Hematopoietic multipotent progenitor cell treated with erythropoietin and hydrocortisone succinate and interleukin-3 and kit ligand, for 6 days (in vitro differentiated cells): ENCODE results near the gene PLSCR4.
"Not testable (repeated sequence)": the region's sequence is repeated elsewhere in the genome, so short reads cannot be mapped to it uniquely, and the experiment has no call there.

Source experiments
- DNase-seq: peaks from one replicate; pipeline ENCODE4 v3.0.0-alpha.2; 2015

PLSCR4 gene

GRCh38 chr3:146246526-146246925 lies 4.4 kb downstream of the PLSCR4 start:
- no peak for DNase-seq

GRCh38 chr3:146243559-146243958 lies 7.3 kb downstream of the PLSCR4 start:
- no peak for DNase-seq

GRCh38 chr3:146241523-146242240 lies 9.2 kb downstream of the PLSCR4 start:
- DNase-seq: no peak

- DNase-seq: no peak
These were observed 17.4 kb downstream of the PLSCR4 start for GRCh38 chr3:146233487-146233886.

- DNase-seq: no peak
These were observed 23.4 kb downstream of the PLSCR4 start for GRCh38 chr3:146227486-146227885.

GRCh38 chr3:146226881-146227280 lies 24.0 kb downstream of the PLSCR4 start:
- DNase-seq: no peak

GRCh38 chr3:146225458-146225857 lies 25.4 kb downstream of the PLSCR4 start:
- DNase-seq: not testable (repeated sequence)

GRCh38 chr3:146223401-146224373 lies 27.2 kb downstream of the PLSCR4 start:
- DNase-seq: no peak

- no peak for DNase-seq
These were observed 28.5 kb downstream of the PLSCR4 start for GRCh38 chr3:146222204-146223046.

GRCh38 chr3:146221276-146221675 lies 29.6 kb downstream of the PLSCR4 start:
- DNase-seq: no peak

- DNase-seq: peak; percentile 74
These were observed 31.7 kb downstream of the PLSCR4 start for GRCh38 chr3:146218880-146219866.

- no peak for DNase-seq
These were observed 33.6 kb downstream of the PLSCR4 start for GRCh38 chr3:146217324-146217723.

- no peak for DNase-seq
These were observed 36.4 kb downstream of the PLSCR4 start for GRCh38 chr3:146214493-146214892.

GRCh38 chr3:146209371-146209770 lies 41.5 kb downstream of the PLSCR4 start:
- DNase-seq: no peak

GRCh38 chr3:146203776-146204175 lies 47.1 kb downstream of the PLSCR4 start:
- no peak for DNase-seq

GRCh38 chr3:146200461-146201220 lies 50.3 kb downstream of the PLSCR4 start:
- DNase-seq: no peak

- DNase-seq: no peak
These were observed 51.1 kb downstream of the PLSCR4 start for GRCh38 chr3:146199762-146200161.

GRCh38 chr3:146196789-146197188 lies 54.1 kb downstream of the PLSCR4 start:
- no peak for DNase-seq

GRCh38 chr3:146195605-146196004 lies 55.3 kb downstream of the PLSCR4 start:
- DNase-seq: no peak

- DNase-seq: peak; percentile 7
These were observed 55.9 kb downstream of the PLSCR4 start for GRCh38 chr3:146195030-146195429.

- no peak for DNase-seq
These were observed 59.9 kb downstream of the PLSCR4 start for GRCh38 chr3:146191051-146191450.
